T1000 (cell line): ENCODE results near the gene MYL1.

Experiments used
- DNase-seq: peaks from one replicate; lab custom pipeline; 2025; ENCODE audit warnings: mixed read lengths; lab: John Stamatoyannopoulos, UW

MYL1 gene

DNA sequence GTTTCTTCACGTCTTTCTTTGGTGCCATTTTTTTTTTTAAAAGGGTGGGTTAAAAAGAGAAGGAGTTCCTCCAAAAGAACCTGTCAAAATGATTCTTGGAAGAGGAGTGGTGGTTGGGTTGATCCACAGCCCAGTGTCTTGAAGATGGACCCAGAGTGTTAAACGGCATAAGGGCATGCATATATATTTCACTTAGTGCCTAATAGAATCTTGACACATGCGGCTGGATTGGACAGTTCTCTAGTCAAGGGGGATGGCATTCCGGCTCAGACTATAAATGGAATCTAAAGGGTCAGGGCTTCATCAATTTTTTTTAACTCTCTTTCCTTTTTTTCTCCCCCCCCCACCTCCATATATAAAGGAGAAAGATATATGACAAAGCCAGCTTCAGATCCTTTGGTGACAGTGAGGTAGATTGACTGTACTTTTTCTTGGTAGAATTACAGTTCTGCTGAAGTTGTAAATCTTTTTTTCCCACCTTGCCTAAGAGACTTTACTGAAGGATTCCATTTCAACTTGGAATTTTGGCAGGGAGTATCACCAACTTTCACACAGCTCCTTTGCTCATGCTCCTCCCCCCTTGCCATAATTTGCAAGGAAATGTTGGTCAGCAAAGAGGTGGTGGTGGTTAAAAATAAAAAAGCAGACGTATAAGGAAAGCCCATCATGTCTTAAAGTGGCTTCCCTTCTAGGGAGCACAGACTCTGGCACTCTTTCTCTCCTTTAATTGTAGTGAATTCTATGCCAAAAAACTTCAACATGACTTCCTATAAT, at the start of gene MYL1:
Gene MYL1 (minus strand): TSS at position 160 of the 774 bp plus-strand sequence. CDS start 132 bp downstream, at position 28.
- no peak for DNase-seq

DNA sequence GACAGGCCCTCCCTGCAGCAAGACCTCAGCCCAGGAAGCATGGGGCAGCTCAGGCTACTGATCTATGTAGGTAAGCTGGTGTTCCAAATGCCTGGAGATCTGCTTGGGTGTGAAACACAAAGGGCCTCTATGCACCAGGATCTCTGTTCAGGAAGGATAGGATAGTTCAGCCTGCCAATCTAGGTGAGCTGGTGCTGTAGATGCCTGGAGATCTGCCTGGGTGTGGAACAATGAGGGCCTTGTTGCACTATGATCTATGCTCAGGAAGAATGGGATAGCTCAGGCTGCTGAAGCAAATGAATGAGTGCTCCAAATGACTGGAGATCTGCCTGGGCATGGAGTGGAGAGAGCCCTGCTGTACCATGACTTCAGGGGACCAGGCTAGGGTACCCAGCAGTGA, 48.9 kb upstream of the MYL1 start:
- no peak for DNase-seq

DNA sequence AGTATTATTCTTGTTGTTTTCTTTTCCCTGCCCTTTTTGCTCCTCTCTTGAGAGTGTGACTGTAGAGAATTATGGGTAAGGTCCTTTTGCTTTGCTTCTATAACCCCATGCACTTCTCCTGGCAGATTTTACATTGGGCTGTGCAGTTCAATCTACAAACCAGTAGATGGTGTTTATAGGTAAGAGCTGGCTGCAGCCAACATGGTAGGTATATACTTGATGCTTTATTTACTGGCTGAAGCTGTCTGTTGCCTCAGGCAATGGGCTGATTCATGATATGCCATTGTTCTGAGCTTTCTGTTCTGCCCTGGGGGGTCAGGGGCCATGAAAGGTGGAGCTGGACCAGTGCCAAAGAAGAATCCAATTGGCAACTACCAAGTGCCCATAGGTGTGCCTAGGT, 48.3 kb upstream of the MYL1 start:
- DNase-seq = no peak

DNA sequence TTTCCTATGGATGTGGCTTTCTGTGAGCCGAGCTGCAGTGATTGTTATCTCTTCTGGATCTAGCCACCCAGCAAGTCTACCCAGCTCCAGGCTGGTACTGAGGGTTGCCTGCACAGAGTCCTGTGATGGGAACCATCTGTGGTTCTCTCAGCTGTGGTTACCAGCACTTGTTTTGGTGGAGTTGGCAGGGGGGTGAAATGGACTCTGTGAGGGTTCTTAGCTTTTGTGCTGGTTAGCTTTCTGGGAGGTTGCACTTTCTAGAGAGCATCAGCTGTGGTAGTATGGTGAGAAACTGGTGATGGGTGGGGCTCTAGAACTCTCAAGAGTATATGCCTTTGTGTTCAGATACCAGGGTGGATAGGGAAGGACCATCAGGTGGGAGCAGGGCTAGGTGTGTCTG, 45.4 kb upstream of the MYL1 start:
- DNase-seq = no peak

DNA sequence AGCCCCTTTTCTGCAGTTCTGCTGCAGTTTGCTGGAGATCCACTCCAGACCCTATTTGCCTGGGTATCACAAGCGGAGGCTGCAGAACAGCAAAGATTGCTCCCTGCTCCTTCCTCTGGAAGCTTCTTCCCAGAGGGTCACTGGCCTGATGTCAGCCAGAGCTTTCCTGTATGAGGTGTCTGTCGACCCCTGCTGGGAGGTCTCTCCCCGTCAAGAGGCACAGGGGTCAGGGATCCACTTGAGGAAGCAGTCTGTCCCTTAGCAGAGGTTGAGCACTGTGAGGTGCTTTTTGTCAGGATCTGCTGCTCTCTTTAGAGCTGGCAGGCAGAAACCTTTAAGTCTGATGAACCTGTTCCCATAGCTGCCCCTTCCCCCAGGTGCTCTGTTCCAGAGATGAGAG, 42.0 kb upstream of the MYL1 start:
- DNase-seq = no peak

DNA sequence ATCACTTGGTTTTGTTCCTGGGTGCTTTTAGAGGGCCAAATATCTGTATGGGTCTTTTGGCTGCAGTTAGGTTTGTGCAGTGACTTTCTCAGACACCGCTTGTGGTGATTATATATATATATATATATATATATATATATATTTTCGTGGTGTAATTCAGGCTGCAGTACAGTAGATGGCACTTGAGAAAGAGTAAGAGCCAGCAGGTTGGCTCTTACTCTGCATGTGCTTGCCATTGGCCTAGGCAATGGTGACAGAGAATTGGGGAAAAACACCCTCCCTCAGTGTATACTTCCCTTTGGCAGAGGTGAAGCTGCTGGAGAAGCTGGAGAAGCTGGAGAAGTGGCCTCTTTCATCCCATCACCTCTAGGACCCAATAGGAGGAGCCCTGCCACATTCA, 22.2 kb upstream of the MYL1 start:
- DNase-seq = no peak

DNA sequence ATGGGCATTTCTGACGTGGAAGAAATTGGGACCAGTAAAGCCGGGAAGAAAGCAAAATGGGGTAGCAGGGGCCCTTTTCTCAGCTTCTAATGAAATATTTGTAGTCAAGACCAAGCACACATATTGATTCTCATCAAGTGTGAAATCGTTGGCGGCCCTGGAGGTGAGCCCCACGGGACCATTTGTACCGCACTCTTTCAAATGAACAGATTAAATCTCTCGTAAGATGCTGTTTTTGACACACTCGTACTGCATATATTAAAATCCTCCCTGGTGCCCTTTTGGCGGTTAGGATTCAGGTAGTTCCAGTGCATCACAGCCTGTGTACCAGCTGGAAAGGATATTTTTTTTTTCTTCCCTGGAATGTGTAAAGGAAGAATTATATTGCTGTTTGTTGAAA, 9.9 kb upstream of the MYL1 start:
- no peak for DNase-seq

DNA sequence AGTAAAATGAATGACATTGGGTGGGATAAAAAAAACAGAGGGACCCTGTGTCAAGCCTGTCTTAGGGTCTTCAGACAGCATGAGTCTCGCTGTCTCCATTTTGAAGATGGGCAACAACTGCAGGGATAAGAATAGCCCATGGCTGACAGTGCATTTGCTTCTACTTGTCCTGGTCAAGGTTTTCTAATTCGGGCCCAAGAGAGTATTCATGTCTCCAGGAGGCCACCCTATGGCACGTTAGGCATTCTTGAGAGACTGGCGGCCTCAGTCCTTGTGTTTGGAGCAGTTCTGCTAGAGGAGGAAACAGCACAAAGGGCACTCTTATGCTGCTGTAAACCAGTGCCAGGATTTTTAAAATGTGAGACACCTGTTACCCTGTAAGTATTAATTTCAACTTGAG, 9.5 kb upstream of the MYL1 start:
- DNase-seq = no peak

DNA sequence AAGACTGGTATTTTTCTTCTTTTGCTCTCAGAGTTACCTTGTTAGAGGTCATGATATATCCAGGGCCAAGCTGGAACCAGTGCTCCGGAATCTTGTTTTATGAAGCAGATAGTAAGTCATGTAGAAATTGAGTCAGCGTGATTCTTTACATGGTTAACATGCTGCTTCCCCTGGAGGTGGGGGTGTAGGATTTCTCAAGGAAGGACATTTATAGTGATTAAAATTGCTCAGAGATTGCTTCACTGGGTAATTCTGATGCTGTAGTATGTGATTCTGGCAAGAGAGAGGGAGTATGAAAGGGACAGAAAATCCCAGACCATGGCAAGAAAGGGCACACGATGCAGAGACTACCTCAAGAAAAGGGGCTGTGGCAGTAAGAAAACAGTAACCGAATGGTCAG, 8.0 kb upstream of the MYL1 start:
- no peak for DNase-seq

DNA sequence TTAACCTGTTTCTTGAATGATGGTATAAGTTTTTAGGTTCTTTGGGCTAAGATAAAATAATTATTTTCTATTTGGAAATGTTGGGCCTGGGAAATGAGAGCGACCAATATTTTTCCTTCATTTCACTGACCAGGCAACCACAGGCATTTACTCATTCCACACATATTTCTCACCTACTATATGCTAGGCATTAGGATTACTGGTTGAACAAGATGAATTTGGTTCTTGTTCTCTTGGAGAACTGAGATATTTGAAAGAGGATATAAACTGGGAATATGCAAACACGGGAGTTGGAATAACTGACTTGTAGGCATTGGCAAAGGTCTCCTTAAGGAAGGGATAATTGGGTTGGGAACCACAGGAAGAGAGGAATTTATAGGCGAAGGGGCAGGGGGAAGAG, 3.9 kb upstream of the MYL1 start:
- DNase-seq = no peak

DNA sequence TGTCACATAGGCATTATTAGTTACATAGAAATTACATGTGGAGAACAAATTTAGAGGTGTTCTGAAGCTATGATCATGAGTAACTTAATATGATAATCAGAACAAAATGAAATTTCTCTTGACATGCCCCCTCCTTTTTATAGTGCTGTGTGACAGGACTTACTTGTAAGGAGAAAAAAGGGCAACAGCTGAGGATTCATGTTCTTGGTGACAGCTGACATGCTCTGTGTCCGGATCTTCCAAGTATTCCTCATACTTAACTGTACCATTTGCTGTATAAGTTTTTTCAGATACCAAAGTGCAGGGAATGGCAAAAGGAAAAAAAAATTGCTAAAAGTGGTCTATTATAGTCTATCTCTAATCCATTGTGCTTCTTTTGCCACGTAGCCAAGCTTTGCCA, 3.5 kb upstream of the MYL1 start:
- no peak for DNase-seq

DNA sequence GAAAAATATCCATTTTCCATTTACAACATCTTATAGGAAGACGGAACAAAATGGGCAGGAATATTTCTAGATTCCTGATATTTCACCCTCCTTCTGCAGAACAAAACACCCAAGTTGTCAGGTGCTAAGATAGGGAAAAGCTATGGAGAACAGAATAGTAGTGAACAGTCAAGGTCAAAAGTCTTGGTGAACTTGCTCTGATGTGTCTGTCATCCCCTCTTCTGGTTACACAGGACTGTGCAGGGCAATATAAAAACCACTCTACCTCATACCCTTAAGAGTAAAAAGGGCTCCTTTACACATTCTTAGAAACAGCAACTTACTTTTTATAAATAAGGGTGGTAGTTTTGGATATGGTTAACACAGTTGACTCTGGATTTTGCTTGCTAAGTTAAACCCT, 4.4 kb downstream of the MYL1 start:
- DNase-seq = no peak

DNA sequence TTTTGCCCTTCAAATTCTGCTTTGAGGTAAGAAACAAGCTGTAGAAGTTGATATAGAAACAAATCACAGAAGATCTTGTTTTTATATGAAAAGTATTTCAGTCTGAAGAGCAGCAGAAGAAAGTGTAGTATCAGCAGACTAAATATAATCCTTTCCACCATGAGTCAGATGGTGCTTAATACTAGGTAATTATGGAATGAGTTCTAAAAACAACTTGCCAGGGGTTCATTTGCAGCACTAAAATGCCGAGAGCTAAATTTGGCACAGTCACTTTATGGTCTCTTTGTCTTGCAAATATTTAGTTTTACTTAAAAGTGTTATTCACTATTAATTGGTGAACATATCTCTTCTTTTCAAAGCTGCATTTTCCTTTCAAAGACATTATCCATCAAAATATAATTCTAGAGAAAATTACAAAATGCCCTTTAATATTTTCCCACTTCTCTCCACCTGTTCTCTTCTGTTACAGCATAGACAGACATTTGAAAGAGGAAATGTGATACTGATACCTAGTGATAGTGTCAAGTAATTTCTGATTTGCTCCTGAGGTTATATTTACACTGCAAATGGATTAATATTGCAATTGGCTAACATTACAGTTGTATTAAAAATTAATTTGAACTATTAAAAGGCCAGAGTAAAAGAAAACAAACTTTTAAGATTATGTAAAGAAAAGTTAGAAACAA, 5.3 kb downstream of the MYL1 start:
- no peak for DNase-seq

DNA sequence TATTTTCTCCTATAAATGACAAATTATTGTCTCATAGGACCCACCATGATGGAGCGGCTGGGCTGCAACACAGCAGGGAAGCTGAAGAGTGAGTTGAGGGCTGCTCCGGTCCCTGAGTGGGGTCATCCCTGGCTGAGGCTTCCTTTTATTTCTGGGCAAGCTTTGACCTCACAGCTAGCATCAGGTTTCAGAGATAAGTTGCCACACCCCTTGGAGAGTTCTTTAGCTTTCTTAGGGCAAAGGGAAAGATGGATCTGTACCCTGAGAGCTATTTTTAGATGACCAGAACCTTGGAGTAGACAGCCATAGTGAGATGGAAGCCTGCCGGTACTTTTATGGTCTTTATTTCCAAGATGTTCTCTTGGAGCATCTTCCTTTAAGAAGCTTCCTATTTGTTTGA, 11.5 kb downstream of the MYL1 start:
- no peak for DNase-seq

DNA sequence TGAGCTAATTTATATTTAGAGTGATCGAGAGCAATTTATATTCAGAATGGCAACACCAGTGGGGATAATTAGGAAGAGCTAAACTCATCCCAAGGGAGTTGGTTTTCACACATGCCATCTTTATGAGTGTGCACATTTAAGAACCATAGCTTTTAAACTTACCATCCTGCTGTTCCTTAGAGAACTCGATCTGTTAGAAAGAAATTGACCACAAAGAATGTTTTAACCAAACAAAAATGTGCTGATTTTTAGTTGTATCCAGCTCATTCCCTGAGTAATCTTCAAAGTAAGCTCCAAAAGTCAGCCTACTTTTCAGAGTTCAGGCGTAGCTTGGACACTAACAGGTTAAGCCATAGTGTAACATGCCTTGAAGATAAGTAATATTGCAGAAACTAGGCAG, 12.6 kb downstream of the MYL1 start:
- no peak for DNase-seq

DNA sequence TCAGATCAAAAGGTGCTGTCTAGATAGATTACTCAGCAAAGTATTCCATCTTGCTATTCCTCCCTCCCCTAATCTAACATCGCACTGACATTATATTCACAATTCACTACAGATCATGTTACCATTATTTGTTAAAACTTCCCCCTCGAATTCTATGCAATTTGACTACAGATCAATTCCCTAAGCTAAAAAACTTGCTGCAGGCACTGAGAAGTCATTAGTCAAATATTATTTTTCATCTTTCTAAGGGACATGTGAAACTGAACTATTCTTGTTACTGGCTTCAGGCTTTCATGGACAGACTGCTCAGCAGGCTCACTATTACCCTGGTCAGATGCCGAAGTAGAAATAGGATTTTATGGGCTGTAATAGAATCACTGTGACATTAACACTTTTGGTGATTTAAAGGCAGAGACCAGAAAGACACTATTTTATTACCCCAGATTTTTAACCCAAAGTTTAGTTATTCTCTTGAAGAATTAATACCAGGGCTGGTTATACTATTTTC, 15.1 kb downstream of the MYL1 start:
- DNase-seq = no peak

DNA sequence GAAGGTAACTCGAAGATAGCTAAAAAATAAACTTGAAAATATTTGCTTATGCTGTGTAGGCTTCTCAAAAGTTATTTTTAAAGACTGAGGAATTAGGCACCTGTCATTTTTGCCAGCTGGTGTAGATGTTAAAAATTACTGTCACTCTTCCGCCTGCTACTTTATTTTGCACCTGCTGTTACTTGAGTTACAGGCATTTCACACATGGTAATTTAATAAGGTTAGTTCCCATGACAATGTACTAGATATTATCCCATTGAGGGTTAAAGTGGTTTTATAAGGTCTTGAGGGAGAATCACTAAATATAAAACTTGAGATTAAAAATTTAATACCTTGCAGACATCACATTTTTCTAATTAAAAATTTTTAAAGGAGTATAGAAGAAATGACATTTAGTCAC, 26.6 kb downstream of the MYL1 start:
- DNase-seq = no peak

DNA sequence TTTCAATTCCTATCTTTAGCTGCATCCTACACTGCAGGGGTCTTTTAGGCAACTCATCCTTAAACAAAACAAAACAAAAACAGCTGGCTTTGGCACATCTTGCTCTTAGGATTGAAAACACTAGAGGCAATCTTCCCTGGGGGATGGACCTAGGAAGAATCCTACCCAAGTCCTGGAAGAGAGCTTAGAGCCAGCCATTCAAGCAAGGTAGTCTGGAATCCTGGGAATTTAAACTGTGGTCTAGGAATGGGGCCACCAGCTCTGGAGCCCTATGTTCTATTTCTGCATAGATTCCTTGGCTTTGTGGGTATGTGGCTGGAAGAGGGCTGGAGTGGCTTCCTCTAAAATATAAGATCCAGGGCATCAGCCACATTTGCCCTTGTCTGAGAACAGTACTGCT, 27.7 kb downstream of the MYL1 start:
- no peak for DNase-seq

DNA sequence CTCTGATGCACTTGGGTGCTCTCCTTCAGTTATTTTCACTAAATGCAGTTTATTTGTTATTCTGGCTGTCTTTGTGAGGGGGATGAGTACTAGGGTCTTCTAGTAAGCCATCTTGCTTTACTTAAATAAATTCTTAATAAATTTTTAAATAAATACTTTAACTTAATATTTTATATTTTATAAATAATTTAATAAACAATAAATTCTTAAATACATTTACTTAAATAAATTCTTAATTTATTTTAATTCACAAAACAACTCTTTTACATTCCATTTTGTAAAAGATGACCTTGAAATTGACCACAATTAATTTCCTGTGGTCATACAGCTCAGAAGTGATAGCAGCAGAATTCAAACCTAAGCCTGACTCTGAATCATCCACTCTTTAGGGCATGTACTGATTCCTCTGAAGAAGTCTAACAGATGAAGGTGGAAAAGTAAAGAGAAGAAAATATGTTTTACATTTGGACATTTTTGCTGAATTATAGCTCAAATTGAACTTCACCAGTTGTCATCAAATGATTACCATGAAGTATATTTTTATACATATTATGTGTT, 28.8 kb downstream of the MYL1 start:
- DNase-seq = no peak

DNA sequence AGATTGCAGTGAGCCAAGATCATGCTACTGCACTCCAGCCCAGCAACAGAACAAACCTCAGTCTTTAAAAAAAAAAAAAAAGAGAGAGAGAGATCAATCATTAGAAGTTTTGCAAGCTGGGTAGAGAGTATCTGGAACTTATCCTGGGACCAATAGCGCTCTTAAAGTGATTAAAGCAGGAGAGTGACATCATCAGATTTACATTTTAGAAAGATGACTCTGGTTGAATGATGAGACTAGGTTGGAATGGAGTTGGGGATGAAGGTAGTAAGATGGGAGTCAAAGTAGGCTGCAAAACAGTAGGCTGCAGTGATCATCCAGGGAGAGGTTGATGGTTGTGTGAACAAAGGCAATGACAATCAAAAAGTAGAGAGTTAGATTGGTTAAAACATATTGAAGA, 37.8 kb downstream of the MYL1 start:
- no peak for DNase-seq

DNA sequence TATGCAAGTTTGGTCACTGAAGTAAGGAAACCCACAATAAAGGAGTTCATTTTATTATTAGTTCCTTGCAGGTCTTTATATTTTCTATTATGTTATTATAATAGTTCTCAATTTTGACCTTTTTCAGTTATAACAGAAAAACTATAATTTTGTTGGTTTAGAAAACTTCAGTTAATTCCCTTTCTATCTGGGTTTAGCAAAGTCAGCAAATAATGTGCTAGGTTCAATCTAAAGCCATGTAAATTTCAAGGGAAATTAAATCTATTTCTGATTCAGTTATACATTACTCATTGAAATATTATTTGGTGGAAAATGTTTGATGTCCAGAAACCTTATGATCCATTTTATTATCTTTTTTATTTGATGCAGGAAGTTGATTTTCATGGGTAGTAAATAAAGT, 43.7 kb downstream of the MYL1 start:
- DNase-seq = no peak

DNA sequence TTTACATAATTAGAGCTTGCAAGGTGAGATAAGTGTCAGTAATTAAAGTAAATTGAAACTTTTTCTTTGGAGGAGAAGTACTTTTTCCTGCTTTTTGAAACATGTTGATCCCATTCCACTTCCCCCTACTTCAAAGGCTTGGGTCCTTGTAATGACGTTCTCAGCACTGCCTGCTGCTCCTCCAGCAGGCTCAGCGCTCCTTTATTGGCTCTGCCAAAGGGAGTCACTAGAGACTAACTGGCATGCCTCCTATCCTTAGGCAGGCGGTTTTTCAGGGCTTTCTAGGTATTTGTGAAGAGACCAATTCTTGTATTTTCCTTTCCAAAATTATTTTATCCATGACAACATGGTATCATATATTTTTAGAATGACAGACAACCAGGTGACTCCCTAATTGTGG, 45.8 kb downstream of the MYL1 start:
- DNase-seq = no peak

DNA sequence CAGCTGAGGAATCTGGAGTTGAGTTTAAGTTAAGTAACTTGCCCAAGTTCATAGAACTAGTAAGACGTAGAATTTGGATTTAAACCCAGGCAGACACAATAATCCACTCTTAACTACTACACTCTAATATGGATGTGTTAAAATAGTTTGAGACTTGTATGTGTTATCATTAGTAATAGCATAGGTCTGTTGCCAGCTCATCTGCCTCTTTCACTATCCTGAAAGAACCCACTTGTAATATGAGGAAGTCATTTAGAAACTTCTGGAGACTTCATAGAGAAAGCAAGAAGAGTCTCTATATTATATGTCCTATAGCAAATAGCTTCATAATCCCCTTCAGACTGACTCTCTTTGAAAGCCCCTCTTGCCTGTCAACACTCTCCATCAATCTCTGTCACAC, 46.7 kb downstream of the MYL1 start:
- DNase-seq = no peak
